HuH-7 (cell line): ENCODE data around the gene LRRC19.
A peak's percentile ranks its signal among the peaks of the same experiment; 100 is the strongest.

ENCODE experiments used
- DNase-seq: peaks from one replicate; pipeline ENCODE4 v3.0.0; 2011; ENCODE audit warnings: low spot score

The LRRC19 gene, protein sequence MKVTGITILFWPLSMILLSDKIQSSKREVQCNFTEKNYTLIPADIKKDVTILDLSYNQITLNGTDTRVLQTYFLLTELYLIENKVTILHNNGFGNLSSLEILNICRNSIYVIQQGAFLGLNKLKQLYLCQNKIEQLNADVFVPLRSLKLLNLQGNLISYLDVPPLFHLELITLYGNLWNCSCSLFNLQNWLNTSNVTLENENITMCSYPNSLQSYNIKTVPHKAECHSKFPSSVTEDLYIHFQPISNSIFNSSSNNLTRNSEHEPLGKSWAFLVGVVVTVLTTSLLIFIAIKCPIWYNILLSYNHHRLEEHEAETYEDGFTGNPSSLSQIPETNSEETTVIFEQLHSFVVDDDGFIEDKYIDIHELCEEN

GRCh38 chr9:27005491-27005890 is at the start of gene LRRC19:
LRRC19 (minus strand) TSS chr9:27005672; CDS start chr9:26999694, 5,978 bp downstream.
- DNase-seq = no peak

DNA sequence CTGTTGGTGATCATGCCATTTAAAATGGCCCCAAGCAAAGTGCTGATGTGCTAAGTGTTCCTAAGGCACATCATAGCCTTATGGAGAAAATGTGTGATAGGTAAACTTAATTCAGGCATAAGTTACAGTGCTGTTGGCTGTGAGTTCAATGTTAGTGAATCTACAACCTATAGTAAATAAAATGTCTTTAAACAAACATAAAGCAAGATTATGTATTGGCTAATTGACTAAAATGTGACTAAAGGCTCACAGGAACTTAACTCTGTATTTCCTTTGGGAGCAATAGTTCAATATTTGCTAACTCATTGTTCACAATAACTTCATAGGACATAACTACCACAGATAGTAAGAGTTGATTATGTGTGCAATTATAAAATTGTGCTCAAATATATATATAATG is 49.4 kb upstream of the LRRC19 start:
- DNase-seq = no peak

DNA sequence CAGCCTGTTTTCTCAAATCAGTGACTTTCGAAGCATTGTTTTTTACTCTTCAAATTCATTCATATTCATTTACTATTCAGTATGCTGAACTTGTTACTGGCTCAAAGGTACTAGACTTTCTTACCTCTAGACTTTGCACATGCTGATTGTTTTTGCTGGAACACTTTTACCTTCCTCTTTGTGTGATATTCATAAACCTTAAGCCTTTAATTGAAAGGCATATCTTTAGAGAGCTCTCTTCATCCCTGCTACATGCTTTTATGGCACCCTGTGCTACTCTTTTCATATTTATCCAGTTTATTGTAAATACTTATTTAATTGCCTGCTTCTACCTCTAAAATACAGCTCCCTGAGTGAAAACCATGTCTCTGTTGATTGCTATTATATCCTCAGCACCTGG is 48.7 kb upstream of the LRRC19 start:
- DNase-seq = no peak

DNA sequence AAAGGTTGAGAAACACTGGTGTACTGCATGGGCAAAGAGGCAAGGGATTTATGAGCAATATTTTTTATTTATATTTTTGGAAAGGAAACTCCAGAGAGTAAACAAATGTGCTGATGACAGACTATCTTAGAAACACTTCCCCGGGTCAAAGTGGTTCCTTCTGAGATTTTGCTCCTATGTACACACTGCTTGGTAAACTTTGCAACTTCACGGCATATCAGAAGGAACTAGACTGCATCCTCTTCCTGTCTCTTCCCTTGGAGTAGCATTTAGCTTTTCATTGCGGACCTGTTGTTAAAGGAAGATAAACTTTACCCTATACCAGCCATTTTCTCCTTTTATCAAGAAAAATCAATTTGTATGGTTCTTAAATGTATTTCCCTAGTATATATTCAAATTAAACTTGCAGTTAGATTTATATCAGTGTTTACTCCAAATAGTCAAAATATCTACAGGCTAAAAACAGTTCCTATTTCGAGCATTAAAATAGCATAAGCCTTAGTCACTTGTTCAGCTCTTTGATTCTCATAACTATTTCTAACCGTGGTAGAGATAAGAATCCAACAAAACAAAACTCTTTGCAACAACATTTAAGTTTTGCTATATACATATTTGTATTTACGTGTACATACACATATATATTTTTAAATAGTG is 48.0 kb upstream of the LRRC19 start:
- no peak for DNase-seq

DNA sequence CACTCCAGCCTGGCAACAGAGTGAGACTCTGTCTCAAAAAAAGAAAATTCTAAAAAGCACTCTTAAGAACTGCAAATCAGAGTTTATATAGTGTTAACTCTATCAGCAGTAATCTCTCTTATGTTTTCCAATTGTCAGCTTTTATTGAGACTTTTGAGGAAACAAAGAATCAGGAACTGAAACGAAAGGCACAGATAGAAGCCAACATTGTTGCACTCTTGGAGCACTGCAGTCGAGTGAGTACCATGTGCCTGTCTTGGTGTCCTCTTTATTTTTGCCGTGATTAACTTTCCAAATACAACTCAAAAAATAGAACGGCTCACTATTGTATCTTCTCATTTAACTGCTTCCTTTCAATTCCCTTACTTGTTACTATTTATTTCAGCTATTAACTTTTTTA is 41.7 kb upstream of the LRRC19 start:
- no peak for DNase-seq

GRCh38 chr9:27043176-27043575 is 37.7 kb upstream of the LRRC19 start:
- no peak for DNase-seq

- no peak for DNase-seq
These were observed 37.0 kb upstream of the LRRC19 start for GRCh38 chr9:27042476-27042875.

DNA sequence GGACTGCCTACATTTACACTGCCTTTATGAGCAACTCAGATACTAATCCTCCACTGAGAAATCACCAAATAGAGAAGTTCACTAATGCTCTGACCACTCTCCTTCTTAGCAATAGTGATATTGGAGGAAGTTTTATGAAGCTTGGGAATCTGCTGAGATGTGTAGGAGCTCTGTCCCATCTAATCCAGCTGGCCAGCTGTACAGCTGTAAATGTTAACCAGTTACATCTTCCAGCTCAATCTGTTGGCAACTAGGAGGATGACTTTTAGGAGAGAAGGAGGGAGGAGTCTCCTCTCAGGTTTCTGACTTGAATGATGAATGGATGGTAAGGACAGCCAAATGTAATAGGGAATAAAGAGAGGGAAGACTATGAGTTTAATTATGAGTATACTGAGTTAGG is 36.3 kb upstream of the LRRC19 start:
- no peak for DNase-seq

GRCh38 chr9:27037499-27037898 is 32.0 kb upstream of the LRRC19 start:
- no peak for DNase-seq

GRCh38 chr9:27033815-27034403 is 28.4 kb upstream of the LRRC19 start:
- peak; percentile 20 for DNase-seq

DNA sequence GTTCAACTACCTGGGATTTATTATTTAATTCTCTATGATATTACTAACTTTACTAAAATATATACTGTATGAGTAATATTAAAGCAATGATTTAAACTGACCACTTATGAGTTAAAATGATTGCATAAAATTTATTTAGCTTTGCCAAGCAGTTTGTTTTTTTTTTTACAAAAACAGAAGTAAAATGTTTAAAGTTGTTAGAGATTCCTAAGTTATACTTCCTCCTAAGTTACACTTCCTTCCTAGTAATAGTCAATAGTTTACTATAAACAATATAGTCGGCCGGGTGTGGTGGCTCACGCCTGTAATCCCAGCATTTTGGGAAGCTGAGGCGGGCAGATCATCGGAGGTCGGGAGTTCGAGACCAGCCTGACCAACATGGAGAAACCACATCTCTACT is 23.7 kb upstream of the LRRC19 start:
- no peak for DNase-seq

GRCh38 chr9:27022920-27023319 is 17.4 kb upstream of the LRRC19 start:
- no peak for DNase-seq

DNA sequence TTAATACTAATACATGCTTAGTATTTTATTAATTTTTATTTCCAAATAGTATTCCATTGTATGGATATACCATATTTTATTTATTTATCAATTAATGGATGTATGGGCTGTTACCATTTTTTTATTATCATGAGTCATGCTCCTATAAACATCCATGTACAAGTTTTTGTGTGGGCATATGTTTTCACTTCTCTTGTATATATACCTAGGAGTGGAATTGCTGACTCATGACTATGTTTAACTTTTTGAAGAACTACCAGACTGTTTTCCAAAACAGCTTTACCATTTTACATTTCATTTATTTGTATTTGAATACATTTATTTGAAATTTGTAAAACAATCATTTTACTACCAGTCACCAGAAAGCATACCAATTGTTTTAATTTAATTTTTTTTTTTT is 14.1 kb upstream of the LRRC19 start:
- DNase-seq = no peak

DNA sequence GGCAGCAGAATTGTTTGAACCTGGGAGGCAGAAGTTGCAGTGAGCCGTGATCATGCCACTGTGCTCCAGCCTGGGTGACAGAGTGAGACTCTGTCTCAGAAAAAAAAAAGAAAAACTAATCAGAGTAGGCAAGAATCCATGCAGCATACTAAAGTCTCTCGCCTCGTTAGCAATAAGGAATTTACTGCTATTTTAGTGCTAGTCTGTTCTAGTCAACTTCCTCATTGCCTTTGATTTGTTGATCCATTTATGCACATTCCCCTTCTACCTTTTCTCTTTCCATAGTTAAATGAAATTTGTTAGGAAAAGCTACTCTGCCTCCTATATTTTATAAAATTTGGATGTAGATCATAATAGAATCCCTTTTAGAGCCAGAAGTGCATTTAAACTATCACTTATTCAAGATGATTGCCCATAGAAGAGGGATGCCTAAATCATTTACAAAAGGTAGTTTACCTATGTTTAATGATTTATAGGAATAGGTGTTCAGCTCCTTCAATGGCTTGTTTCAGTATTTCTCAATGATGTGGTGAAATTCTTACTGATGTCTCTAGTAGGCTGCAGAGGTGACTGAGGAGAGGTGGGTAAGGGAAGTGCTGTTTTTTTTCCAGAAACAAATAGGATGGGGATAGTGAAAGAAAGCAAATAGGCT is 1.9 kb downstream of the LRRC19 start:
- peak; percentile 4 for DNase-seq

DNA sequence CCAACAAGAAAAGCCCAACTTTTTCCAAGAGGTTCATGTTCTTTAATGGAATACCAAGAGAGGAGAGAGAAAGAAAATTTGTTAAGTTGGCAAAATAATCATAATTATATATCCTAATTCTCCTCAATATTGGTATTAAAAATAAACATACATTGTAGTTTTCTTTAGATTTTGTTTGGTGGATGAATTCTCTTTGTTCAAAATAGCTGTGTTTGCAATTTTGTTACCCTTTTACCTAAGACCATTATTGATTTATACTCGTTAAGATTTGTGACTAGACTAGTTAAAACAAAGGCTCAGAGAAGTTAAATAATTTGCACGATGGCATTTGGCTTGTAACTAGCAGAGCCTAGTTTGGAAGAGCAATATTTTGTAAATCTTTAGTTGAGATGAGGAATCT is 9.7 kb downstream of the LRRC19 start:
- DNase-seq = no peak

GRCh38 chr9:26983340-26983739 is 22.1 kb downstream of the LRRC19 start:
- DNase-seq = no peak

GRCh38 chr9:26975728-26976707 is 29.5 kb downstream of the LRRC19 start:
- peak; percentile 1 for DNase-seq

GRCh38 chr9:26974927-26975326 is 30.5 kb downstream of the LRRC19 start:
- no peak for DNase-seq

DNA sequence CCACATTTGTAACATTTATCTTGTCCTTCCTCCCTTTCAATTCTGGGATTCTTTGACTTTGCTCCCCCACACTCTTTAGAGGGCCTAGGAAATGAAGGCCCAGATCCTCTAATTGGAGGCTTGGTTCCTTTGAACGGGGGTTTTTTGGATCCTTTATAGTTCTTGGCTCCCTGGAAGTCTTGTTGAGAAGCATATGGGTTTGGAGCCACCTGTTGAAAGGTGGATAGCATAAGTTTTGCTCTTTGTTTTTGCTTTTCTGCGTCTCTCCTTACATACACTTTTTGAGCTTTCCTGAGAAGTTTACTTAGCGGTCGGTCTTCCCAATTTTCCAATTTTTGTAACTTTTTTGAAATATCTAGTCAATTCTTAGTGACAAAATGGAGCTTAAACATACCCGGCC is 31.5 kb downstream of the LRRC19 start:
- no peak for DNase-seq

DNA sequence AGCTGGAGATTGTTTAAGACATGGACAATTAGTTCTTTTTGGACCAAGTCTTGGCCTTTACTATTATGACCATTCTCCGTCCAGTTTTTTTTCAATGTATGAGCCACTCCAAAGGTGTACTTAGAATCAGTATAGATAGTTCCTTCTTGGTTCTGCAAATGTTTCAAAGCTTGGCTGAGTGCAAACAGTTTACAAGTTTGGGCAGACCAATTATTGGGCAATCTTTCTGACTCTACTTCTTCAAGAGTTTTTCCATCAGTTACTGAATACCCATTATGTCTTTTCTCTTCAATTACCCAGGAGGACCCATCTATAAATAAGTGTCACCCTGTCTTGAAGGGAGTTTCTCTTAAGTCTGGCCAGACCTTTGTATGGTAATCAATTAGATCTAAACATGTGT is 33.8 kb downstream of the LRRC19 start:
- no peak for DNase-seq

- DNase-seq = no peak
These were observed 48.6 kb downstream of the LRRC19 start for GRCh38 chr9:26956860-26957233.
